ENCODE results near the gene SEPHS1. TPM values are rescaled to one million over a fixed set of nuclear protein-coding genes. Genes with fewer than 3 reads are reported as not detected.

Gene SEPHS1
- polyA plus RNA-seq, 1 of the 3 experiments (the other 2 are of a cell fraction) = 64.8 TPM

GRCh38 chr10:13291821-13292773 is 56.0 kb downstream of the SEPHS1 start:
- POLR2A ChIA-PET = no interaction called here

GRCh38 chr10:13291061-13291460 is 57.0 kb downstream of the SEPHS1 start:
- H3K36me3 ChIP-seq (replicated peaks in 1 of 2; ENCODE audit: control insufficient read depth in 1 of 2, insufficient read depth in 2 of 2, low read length in 1 of 2) = peaks cover 0 to 10% of the 10 kb centered on the region in 2 experiments
- CTCF ChIA-PET = no interaction called here

More at GRCh38 chr10:13291821-13292773, 56.0 kb downstream of the SEPHS1 start:
- Histone ChIP-seq H3F3A (replicated peaks; ENCODE audit: insufficient read depth) (no peaks in the 10 kb centered on the region), H3K9ac (no peak overlapping the region), H3K9me2 (no peaks in the 10 kb centered on the region), H3K9me3 (no peaks in the 10 kb centered on the region), H3K27ac (ENCODE audit: low read depth in 2 of 2, low read length in 1 of 2) (no peak overlapping the region), H3K4me3 (ENCODE audit: low read depth in 2 of 2, low read length in 1 of 2) (no peak overlapping the region), H3K36me3 (replicated peaks in 1 of 2; ENCODE audit: control insufficient read depth in 1 of 2, insufficient read depth in 2 of 2, low read length in 1 of 2) (peaks cover 0 to 5% of the 10 kb centered on the region in 2 experiments), H3K4me1 (ENCODE audit: control insufficient read depth in 1 of 2, insufficient read depth in 2 of 2, low read depth in 1 of 2, low read length in 1 of 2) (no peaks in the 10 kb centered on the region), H3K27me3 (ENCODE audit: insufficient read depth) (no peaks in the 10 kb centered on the region), H4K20me1 (ENCODE audit: insufficient read depth) (no peaks in the 10 kb centered on the region), H2AFZ (ENCODE audit: low read depth) (no peak overlapping the region), H3K79me2 (ENCODE audit: insufficient read depth) (peaks cover under 1% of the 10 kb centered on the region; the same call in 1 of the 2 replicates), H3K4me2 (no peak overlapping the region)
- no peak for TF ChIP-seq RCOR1 (IDR thresholded peaks at IDR 0.05; ENCODE audit: low read length)
- no peak for TF ChIP-seq CHD2 (IDR thresholded peaks at IDR 0.05; ENCODE audit: low read length, partially characterized antibody)
- TF ChIP-seq RAD21 (IDR thresholded peaks at IDR 0.05; ENCODE audit: low read length) = no peak
- no peak for TF ChIP-seq POLR2AphosphoS5 (IDR thresholded peaks at IDR 0.05; ENCODE audit: low read depth, low read length)
- TF ChIP-seq GABPA (IDR thresholded peaks at IDR 0.05; ENCODE audit: low read depth) = no peak
- no peak for TF ChIP-seq SIN3A (IDR thresholded peaks at IDR 0.05; ENCODE audit: borderline replicate concordance, low read depth, low read length)
- TF ChIP-seq FOXM1 (IDR thresholded peaks at IDR 0.05; ENCODE audit: low read depth) = no peak
- no peak for TF ChIP-seq EZH2phosphoT487 (IDR thresholded peaks at IDR 0.05; ENCODE audit: borderline replicate concordance, low read depth)
- TF ChIP-seq IRF3 (IDR thresholded peaks at IDR 0.05; ENCODE audit: low read depth, low read length) = no peak
- TF ChIP-seq RFX5 (IDR thresholded peaks at IDR 0.05; ENCODE audit: low read length) = no peak
- TF ChIP-seq EP300 (IDR thresholded peaks at IDR 0.05; ENCODE audit: borderline replicate concordance in 1 of 2, low read depth in 1 of 2, low read length in 1 of 2) = no peak
- TF ChIP-seq FOXJ3 (CRISPR knock-in tag; IDR thresholded peaks at IDR 0.05) = no peak
- TF ChIP-seq MEF2A (IDR thresholded peaks at IDR 0.05; ENCODE audit: borderline replicate concordance, low read depth) = no peak
- no peak for TF ChIP-seq MXI1 (IDR thresholded peaks at IDR 0.05; ENCODE audit: low read depth, low read length)
- no peak for TF ChIP-seq SMC3 (IDR thresholded peaks at IDR 0.05; ENCODE audit: low read depth, low read length)
- no peak for DNase-seq
- 94% methylated on average over 19 of the region's 19 CpGs for WGBS (ENCODE audit: low lambda C conversion rate)
- CTCF ChIA-PET = no interaction called here

More at GRCh38 chr10:13291061-13291460, 57.0 kb downstream of the SEPHS1 start:
- H3K9me2 ChIP-seq = no peaks in the 10 kb centered on the region
- H3K4me3 ChIP-seq (ENCODE audit: low read depth in 2 of 2, low read length in 1 of 2) = no peak overlapping the region
- H3K4me1 ChIP-seq (ENCODE audit: control insufficient read depth in 1 of 2, insufficient read depth in 2 of 2, low read depth in 1 of 2, low read length in 1 of 2) = no peaks in the 10 kb centered on the region
- POLR2A ChIA-PET = no interaction called here
- 78% methylated on average over 4 of the region's 4 CpGs for WGBS (ENCODE audit: low lambda C conversion rate)
- no peak overlapping the region for H3K4me2 ChIP-seq
- no peaks in the 10 kb centered on the region for H3K9me3 ChIP-seq
- no peak overlapping the region for H3K27ac ChIP-seq (ENCODE audit: low read depth in 2 of 2, low read length in 1 of 2)
- no peaks in the 10 kb centered on the region for H4K20me1 ChIP-seq (ENCODE audit: insufficient read depth)
- DNase-seq = no peak
- no peak overlapping the region for H2AFZ ChIP-seq (ENCODE audit: low read depth)
- no peaks in the 10 kb centered on the region for H3K27me3 ChIP-seq (ENCODE audit: insufficient read depth)
- no peaks in the 10 kb centered on the region for H3F3A ChIP-seq (replicated peaks; ENCODE audit: insufficient read depth)
- TF ChIP-seq NRF1 (IDR thresholded peaks at IDR 0.05; ENCODE audit: low read depth, low read length) (no peak), RXRA (IDR thresholded peaks at IDR 0.05; ENCODE audit: borderline replicate concordance, low read depth) (no peak), MAX (IDR thresholded peaks at IDR 0.05; ENCODE audit: low read depth) (no peak), TCF12 (IDR thresholded peaks at IDR 0.05) (no peak), USF2 (IDR thresholded peaks at IDR 0.05; ENCODE audit: borderline replicate concordance, low read depth, low read length) (no peak), YY1 (IDR thresholded peaks at IDR 0.05; ENCODE audit: low read depth) (no peak), NFIC (IDR thresholded peaks at IDR 0.05; ENCODE audit: borderline replicate concordance) (no peak), REST (IDR thresholded peaks at IDR 0.05; ENCODE audit: low read depth, low read length) (no peak), RFX5 (IDR thresholded peaks at IDR 0.05; ENCODE audit: low read length) (no peak), ELF1 (IDR thresholded peaks at IDR 0.05) (no peak), FOXJ3 (CRISPR knock-in tag; IDR thresholded peaks at IDR 0.05) (no peak)
- H3K9ac ChIP-seq = no peak overlapping the region
- no peaks in the 10 kb centered on the region for H3K79me2 ChIP-seq (ENCODE audit: insufficient read depth)

Data from SK-N-SH (cell line).